ENCODE data around the gene BMP7.
"Not testable (repeated sequence)": the region's sequence is repeated elsewhere in the genome, so short reads cannot be mapped to it uniquely, and the experiment has no call there.

DNA sequence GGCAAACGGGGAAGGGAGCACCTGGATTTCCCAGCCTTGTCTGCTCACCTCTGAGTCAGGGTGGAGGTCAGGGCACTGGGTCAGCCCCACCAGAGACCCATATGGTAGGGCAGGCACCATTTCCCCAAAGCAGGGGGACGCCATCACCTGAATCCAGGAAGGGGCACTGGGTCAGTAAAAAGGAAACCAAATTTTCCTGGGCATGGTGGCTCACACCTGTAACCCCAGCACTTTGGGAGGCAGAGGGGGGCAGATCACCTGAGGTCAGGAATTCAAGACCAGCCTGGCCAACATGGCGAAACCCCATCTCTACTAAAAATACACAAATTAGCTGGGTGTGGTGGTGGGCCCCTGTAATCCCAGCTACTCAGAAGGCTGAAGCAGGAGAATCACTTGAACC is 13.1 kb upstream of the BMP7 start:
- TF ChIP-seq POLR2AphosphoS5 (IDR thresholded peaks at IDR 0.05; ENCODE audit: borderline replicate concordance, low read depth, low read length); EZH2 (IDR thresholded peaks at IDR 0.05): not testable (repeated sequence)
